Coronary artery (tissue), 2 donors: Measurements from ENCODE around the gene PASK.

Experiments
- DNase-seq: peaks from one replicate; pipeline ENCODE4 v3.0.0-alpha.2; 2017; ENCODE audit warnings: low spot score
- H3K27ac ChIP-seq, 2 donors: fragments of 200-600 bp; sonication (generic); one replicate each; pipeline ENCODE4 v1.5.1; 2016 to 2019
- H3K4me3 ChIP-seq: fragments of 200-600 bp; sonication (generic); 2 replicates; pipeline ENCODE4 v1.5.1; 2016; ENCODE audit warnings: mild to moderate bottlenecking, moderate library complexity
- TF ChIP-seq, protein P1 (sequence below): fragments of 200-600 bp; sonication (generic); IDR thresholded peaks from one replicate; pipeline ENCODE4 v1.5.1; 2019; ENCODE audit warnings: antibody characterized with exemption

Gene PASK

DNA sequence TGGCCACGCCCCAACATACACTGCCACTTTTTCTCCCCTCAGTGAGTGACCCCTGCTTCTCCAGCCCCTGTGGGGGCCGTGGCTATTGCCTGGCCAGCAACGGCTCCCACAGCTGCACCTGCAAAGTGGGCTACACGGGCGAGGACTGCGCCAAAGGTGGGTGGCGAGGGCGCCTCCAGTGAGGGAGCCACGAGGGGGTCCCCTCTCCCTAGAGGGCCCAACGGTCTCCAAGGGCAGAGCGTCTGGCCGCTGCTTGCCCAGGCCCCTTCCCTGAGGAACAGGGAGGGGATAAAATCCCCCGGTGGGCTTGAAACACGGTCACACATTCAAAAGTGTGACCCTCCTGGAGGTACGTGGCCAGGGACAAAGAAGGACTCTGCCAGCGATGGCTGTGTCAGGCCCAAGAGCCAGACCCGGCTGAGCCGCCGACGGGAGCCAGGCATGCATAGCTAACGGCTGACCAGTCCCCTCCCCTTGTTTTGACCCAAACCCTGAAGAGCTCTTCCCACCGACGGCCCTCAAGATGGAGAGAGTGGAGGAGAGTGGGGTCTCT is 84.4 kb downstream of the PASK start:
- H3K4me3 ChIP-seq = no peak overlapping the region
- TF ChIP-seq, protein P1, sequence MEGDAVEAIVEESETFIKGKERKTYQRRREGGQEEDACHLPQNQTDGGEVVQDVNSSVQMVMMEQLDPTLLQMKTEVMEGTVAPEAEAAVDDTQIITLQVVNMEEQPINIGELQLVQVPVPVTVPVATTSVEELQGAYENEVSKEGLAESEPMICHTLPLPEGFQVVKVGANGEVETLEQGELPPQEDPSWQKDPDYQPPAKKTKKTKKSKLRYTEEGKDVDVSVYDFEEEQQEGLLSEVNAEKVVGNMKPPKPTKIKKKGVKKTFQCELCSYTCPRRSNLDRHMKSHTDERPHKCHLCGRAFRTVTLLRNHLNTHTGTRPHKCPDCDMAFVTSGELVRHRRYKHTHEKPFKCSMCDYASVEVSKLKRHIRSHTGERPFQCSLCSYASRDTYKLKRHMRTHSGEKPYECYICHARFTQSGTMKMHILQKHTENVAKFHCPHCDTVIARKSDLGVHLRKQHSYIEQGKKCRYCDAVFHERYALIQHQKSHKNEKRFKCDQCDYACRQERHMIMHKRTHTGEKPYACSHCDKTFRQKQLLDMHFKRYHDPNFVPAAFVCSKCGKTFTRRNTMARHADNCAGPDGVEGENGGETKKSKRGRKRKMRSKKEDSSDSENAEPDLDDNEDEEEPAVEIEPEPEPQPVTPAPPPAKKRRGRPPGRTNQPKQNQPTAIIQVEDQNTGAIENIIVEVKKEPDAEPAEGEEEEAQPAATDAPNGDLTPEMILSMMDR = no peak
- no peak for DNase-seq
- H3K27ac ChIP-seq = peak overlapping the region in 1 of 2 donors; percentile 15

DNA sequence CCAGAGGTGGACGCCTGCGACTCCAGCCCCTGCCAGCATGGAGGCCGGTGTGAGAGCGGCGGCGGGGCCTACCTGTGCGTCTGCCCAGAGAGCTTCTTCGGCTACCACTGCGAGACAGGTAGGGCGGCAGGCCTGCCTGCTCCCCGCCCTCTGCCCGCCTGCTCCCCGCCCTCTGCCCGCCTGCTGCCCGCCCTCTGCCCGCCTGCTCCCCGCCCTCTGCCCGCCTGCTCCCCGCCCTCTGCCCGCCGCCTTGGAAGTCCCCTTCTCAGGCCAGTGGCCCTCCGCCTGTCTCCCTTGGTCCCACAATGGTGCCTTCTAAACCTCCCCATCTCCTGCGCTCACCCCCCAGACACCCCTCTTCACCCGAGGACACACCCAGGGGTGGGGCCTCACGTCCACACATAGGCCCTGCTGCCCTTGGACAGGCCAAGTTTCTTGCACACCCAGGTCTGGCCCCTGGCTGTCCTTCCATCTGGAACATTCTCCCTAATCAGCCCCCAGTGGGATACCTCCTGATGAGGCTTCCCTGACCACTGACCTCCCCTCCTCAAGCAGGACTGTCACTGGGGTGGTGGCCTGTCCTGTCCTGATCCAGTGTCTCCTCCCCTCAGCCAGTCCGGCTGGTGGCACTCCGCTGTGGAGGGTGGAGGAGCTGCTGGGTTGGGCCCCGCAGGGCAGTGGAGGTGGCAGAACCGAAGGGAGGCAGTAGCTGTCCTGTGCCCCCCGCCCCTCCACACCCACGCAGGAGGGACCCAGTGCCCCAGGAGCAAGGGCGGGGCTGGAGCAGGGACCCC is 85.1 kb downstream of the PASK start:
- Histone ChIP-seq H3K27ac (peak overlapping the region in 1 of 2 donors; percentile 15), H3K4me3 (no peak overlapping the region)
- TF ChIP-seq, protein P1 = no peak
- DNase-seq = no peak

DNA sequence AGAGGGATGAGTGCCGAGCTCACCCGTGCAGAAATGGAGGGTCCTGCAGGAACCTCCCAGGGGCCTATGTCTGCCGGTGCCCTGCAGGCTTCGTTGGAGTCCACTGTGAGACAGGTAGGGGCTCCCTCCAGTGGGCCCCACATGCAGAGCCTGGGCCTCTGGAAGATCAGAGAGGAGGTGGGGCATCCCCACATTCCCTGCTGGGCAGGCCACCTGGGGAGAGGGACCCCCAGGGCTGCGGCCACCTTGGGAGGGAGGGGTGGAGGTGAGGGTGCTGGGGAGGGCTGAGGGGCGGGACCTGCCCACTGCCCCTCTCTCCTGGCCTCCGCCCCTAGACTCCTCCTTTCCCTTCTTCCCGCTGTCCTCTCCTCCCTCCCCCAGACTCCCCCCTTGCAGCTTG is 85.7 kb downstream of the PASK start:
- no peak overlapping the region for H3K27ac ChIP-seq
- no peak for DNase-seq
- no peak overlapping the region for H3K4me3 ChIP-seq
- TF ChIP-seq, protein P1 = no peak

DNA sequence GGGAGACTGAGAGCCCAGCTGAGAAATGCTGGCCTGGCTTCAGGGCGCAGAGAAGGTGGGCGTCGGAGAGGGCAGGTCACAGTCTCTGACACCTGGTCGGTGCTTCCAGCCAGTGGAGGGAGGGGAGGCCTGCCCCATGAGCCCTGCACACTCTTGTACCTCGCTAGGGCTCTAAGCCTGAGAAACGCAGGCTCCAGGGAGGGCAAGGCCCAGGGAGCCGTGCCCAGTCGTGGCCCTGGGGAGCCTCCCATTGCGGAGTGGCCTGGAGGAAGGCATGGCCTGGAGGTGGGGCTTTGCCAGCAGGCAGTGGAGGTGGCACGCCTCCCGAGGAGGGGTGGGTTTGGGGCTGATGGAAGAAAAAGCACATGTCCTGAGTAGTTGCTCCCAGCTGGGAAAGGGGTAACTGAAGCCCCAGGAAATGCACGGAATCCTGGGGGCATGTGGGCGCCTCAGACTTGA is 86.2 kb downstream of the PASK start:
- Histone ChIP-seq H3K27ac (no peak overlapping the region), H3K4me3 (no peak overlapping the region)
- TF ChIP-seq, protein P1 = no peak
- DNase-seq = peak; percentile 71

DNA sequence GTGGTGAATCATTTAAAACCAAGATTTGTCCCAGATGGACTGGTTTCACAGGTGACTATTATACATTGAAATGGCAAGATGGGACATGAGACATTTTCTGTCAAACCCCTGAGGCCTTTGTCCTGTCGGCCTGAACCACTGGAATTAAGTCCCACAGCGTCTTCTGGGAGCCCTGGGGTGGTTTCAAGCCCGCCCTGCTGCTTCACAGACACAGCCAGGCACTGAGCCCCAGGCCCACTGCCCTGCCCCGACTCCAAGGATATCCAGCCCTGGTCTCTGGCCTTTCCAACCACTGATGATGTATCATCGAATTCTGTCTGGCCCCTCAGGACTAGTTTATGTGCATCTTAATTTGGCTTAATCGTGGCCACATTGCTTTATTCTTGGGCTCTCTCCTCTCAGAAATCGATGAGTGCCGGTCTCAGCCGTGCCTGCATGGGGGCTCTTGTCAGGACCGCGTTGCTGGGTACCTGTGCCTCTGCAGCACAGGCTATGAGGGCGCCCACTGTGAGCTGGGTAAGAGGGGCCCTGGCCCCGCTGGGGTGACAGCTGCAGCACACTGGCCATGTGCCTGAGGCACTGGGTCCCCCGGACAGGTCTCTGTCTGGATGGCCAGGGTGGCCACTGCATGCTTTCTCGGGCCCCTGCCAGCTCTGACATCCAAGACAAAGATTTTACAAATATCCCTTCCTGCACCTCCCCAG is 86.7 kb downstream of the PASK start:
- H3K4me3 ChIP-seq = no peak overlapping the region
- peak overlapping the region in 1 of 2 donors; percentile 15 for H3K27ac ChIP-seq
- no peak for DNase-seq
- TF ChIP-seq, protein P1 = no peak

DNA sequence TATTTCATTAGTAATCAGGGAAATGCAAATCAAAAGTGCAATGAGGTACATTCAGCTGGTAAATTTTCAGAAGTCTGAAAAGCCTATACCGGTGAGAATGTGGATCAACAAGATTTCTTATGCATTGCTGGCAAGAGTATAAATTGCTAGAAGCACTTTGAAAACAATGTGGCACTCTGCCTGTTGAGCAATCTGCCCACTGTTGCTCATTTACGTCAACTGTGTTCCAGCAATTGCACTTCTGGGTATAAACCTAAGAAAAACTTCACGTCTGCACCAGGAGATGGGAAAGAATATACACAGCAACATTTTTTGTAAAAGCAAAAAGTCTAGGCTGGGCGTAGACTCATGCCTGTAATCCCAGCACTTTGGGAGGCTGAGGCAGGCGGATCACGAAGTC is 88.0 kb downstream of the PASK start:
- DNase-seq = no peak
- Histone ChIP-seq H3K27ac (no peak overlapping the region), H3K4me3 (no peak overlapping the region)
- TF ChIP-seq, protein P1 = no peak
